SK-N-SH (cell line): ENCODE measurements around the gene ABLIM1.

Source experiments
- GATA2 ChIP-seq: sonication (generic); formaldehyde crosslinking; IDR thresholded peaks from 2 replicates; pipeline ENCODE4 v1.5.0; 2020; ENCODE audit warnings: mild to moderate bottlenecking, missing genetic modification reagents
- MEF2A ChIP-seq: IDR thresholded peaks from 2 replicates; pipeline ENCODE4 v1.4.0; 2012; ENCODE audit warnings: low read depth, borderline replicate concordance
- POLR2AphosphoS5 ChIP-seq: IDR thresholded peaks from 2 replicates; pipeline ENCODE4 v1.6.1; 2012; ENCODE audit warnings: low read depth, low read length
- RAD21 ChIP-seq: IDR thresholded peaks from 2 replicates; pipeline ENCODE4 v1.6.1; 2012; ENCODE audit warnings: mild to moderate bottlenecking, low read length
- RCOR1 ChIP-seq: fragments of 150-350 bp; IDR thresholded peaks from 2 replicates; pipeline ENCODE4 v1.6.1; 2017; ENCODE audit warnings: antibody characterized with exemption, low read length
- SMC3 ChIP-seq: IDR thresholded peaks from 2 replicates; pipeline ENCODE4 v1.6.1; 2012; ENCODE audit warnings: low read depth, low read length, improper control_type of control experiment
- TAF1 ChIP-seq: IDR thresholded peaks from 2 replicates; pipeline ENCODE4 v1.6.1; 2012; ENCODE audit warnings: low read depth, mild to moderate bottlenecking, low read length, moderate library complexity, borderline replicate concordance
- TF ChIP-seq, protein P1 (sequence below): fragments of 200-600 bp; sonication (generic); IDR thresholded peaks from 2 replicates; pipeline ENCODE4 v1.6.1; 2017; ENCODE audit warnings: antibody characterized with exemption, mild to moderate bottlenecking, moderate library complexity
- TF ChIP-seq, protein P2 (sequence below): IDR thresholded peaks from 2 replicates; pipeline ENCODE4 v1.6.1; 2012; ENCODE audit warnings: mild to moderate bottlenecking, low read depth, low read length, moderate library complexity

DNA sequence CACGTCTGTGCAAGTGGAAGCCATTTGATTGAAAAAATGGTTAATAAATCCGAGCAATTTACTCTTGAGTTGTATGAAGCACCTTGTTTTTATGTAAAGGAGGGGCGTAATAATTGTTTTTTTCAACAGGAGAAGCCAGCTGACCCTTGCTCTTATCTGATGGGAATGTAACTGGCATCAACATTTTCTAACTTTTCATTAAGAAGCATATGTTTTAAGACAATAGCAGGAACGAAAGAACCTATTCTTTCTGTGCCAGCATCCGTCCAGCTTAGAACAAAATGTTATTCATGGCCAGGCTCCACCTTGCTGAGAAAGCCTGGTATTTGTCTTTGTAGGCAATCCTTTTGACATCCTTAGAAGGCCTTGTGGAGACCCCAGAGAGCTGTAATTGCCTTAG, 231.6 kb downstream of the ABLIM1 start:
- TF ChIP-seq, protein P1, sequence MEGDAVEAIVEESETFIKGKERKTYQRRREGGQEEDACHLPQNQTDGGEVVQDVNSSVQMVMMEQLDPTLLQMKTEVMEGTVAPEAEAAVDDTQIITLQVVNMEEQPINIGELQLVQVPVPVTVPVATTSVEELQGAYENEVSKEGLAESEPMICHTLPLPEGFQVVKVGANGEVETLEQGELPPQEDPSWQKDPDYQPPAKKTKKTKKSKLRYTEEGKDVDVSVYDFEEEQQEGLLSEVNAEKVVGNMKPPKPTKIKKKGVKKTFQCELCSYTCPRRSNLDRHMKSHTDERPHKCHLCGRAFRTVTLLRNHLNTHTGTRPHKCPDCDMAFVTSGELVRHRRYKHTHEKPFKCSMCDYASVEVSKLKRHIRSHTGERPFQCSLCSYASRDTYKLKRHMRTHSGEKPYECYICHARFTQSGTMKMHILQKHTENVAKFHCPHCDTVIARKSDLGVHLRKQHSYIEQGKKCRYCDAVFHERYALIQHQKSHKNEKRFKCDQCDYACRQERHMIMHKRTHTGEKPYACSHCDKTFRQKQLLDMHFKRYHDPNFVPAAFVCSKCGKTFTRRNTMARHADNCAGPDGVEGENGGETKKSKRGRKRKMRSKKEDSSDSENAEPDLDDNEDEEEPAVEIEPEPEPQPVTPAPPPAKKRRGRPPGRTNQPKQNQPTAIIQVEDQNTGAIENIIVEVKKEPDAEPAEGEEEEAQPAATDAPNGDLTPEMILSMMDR, result no peak
- no peak for TF ChIP-seq SMC3
- no peak for TF ChIP-seq POLR2AphosphoS5
- no peak for TF ChIP-seq RAD21
- TF ChIP-seq, protein P2, sequence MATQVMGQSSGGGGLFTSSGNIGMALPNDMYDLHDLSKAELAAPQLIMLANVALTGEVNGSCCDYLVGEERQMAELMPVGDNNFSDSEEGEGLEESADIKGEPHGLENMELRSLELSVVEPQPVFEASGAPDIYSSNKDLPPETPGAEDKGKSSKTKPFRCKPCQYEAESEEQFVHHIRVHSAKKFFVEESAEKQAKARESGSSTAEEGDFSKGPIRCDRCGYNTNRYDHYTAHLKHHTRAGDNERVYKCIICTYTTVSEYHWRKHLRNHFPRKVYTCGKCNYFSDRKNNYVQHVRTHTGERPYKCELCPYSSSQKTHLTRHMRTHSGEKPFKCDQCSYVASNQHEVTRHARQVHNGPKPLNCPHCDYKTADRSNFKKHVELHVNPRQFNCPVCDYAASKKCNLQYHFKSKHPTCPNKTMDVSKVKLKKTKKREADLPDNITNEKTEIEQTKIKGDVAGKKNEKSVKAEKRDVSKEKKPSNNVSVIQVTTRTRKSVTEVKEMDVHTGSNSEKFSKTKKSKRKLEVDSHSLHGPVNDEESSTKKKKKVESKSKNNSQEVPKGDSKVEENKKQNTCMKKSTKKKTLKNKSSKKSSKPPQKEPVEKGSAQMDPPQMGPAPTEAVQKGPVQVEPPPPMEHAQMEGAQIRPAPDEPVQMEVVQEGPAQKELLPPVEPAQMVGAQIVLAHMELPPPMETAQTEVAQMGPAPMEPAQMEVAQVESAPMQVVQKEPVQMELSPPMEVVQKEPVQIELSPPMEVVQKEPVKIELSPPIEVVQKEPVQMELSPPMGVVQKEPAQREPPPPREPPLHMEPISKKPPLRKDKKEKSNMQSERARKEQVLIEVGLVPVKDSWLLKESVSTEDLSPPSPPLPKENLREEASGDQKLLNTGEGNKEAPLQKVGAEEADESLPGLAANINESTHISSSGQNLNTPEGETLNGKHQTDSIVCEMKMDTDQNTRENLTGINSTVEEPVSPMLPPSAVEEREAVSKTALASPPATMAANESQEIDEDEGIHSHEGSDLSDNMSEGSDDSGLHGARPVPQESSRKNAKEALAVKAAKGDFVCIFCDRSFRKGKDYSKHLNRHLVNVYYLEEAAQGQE, result no peak
- TF ChIP-seq GATA2, result no peak
- no peak for TF ChIP-seq MEF2A
- no peak for TF ChIP-seq RCOR1
- no peak for TF ChIP-seq TAF1
